Caco-2 (cell line): ENCODE measurements around the gene PLXNB2. TPM values are rescaled to one million over a fixed set of nuclear protein-coding genes. Genes with fewer than 3 reads are reported as not detected.

Experiments used
- BruUV-seq: library from RNA; stranded (reverse); fragments of 400-500 nt; replicated peaks from 2 replicates; lab custom pipeline; 2021; lab: Mats Ljungman, UMichigan
- CTCF ChIA-PET: fragments of 300-600 bp; sonication (Branson Sonifier 250); formaldehyde crosslinking; loops from one replicate; lab custom pipeline; 2022; ENCODE audit warnings: antibody characterized with exemption; lab: Charles Lee
- POLR2A ChIA-PET: fragments of 300-600 bp; sonication (Branson Sonifier 250); formaldehyde crosslinking; loops from one replicate; lab custom pipeline; 2022; ENCODE audit warnings: antibody characterized with exemption; lab: Charles Lee
- DNase-seq, 2 experiments: peaks; one replicate each; pipeline versions ENCODE4 v3.0.0 to v3.0.0-alpha.2; 2020 to 2022
- H3K27me3 ChIP-seq: replicated peaks from 2 replicates; pipeline ENCODE4 v1.6.0; 2011; ENCODE audit warnings: low read length; ENCODE audit not compliant: control insufficient read depth, insufficient read depth
- H3K36me3 ChIP-seq: 2 replicates; pipeline ENCODE4 v1.5.1; 2011; ENCODE audit warnings: low read length; ENCODE audit not compliant: control insufficient read depth, insufficient read depth
- H3K4me1 ChIP-seq: fragments of 250-450 bp; sonication (Bioruptor Pico); 2 replicates; pipeline ENCODE4 v1.5.1; 2020; ENCODE audit warnings: mild to moderate bottlenecking
- H3K4me3 ChIP-seq: 2 replicates; pipeline ENCODE4 v1.5.1; 2011; ENCODE audit warnings: low read depth, mild to moderate bottlenecking, control low read depth, low read length
- H3K9me3 ChIP-seq: fragments of 250-450 bp; sonication (Bioruptor Pico); 2 replicates; pipeline ENCODE4 v1.5.1; 2020; ENCODE audit warnings: mild to moderate bottlenecking, moderate library complexity
- H3K27ac Mint-ChIP-seq: one replicate; pipeline ENCODE4 v1.8.0; 2022; ENCODE audit warnings: mixed read lengths; ENCODE audit not compliant: unreplicated experiment
- H3K27me3 Mint-ChIP-seq: one replicate; pipeline ENCODE4 v1.8.0; 2022; ENCODE audit warnings: mixed read lengths; ENCODE audit not compliant: insufficient read depth, unreplicated experiment
- H3K36me3 Mint-ChIP-seq: one replicate; pipeline ENCODE4 v1.8.0; 2022; ENCODE audit warnings: mild to moderate bottlenecking, mixed read lengths; ENCODE audit not compliant: insufficient read depth, unreplicated experiment
- H3K4me1 Mint-ChIP-seq: one replicate; pipeline ENCODE4 v1.8.0; 2022; ENCODE audit warnings: low read depth, mixed read lengths; ENCODE audit not compliant: unreplicated experiment
- H3K4me3 Mint-ChIP-seq: one replicate; pipeline ENCODE4 v1.8.0; 2022; ENCODE audit warnings: mild to moderate bottlenecking, moderate library complexity, mixed read lengths; ENCODE audit not compliant: unreplicated experiment
- H3K9me3 Mint-ChIP-seq: one replicate; pipeline ENCODE4 v1.8.0; 2022; ENCODE audit warnings: mixed read lengths; ENCODE audit not compliant: unreplicated experiment
- CTCF ChIP-seq, 2 experiments: fragments of 200-600 bp in 1 of 2; IDR thresholded peaks; 1 replicate in 1 of 2; 2 replicates in 1 of 2; pipeline versions ENCODE4 v1.5.1 to v1.8.0; 2011 to 2022; ENCODE audit warnings: antibody characterized with exemption in 1 of 2, control low read depth in 1 of 2, inconsistent platforms in 1 of 2, low read depth in 1 of 2, low read length in 1 of 2, mild to moderate bottlenecking in 1 of 2, moderate library complexity in 1 of 2; ENCODE audit not compliant: insufficient read depth in 1 of 2, severe bottlenecking in 1 of 2, unreplicated experiment in 1 of 2
- intact Hi-C: fragments of 100-400 bp; cut with micrococcal nuclease; formaldehyde crosslinking; loops from one replicate; pipeline ENCODE4 v1.10.0; 2022; ENCODE audit not compliant: unreplicated experiment
- total RNA-seq: library from RNA; stranded (reverse); gene quantifications from 2 replicates; pipeline ENCODE4 v1.2.3, GENCODE V29; 2022

PLXNB2 gene
- total RNA-seq, 1 experiment from 2014 or later, result 260 TPM

DNA sequence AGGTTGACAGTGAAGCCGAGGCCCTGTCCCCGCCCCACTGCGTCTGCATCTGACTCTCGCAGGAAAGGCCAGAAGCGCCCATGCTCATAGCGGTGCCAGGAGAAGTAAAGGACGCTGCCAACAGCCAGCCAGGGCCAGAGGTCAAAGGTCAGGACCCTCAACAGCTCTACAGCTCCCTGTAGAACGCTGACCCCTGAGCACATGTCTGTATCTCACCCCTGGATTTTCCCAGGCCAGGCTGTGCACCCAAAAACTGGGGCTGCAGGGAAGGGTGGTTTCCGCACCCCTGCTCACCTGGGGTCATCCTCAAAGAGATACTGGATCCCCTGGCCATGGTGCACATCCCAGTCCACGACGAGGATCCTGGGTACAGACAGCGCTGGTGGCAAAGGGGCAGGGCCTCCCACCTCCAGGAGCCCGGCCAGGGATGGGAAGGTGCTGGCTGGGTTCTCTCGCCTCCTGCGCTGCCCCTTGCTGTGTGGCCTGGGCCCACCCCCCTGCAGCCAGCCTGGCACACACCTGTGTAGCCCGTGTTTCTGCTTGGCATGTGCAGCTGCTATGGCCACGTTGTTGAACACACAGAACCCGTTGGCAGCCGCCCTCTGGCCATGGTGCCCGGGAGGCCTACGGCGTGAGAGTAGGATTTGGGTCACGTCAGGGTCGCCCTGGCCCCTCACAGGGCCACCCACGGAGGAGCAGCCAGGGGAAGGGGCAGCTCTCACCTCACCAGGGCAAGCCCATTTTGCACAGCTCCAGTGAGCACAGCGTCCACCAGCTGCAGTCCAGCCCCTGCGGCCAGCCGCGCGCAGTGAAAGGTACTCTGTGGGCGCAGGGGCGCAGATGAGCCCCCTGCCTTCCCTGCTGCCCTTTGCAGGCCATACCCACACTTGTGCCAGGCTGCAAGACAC is 57.9 kb downstream of the PLXNB2 start:
- BruUV-seq, result no TSS peak
- H3K36me3 ChIP-seq, result peaks cover 9% of the 10 kb centered on the region; the same call in 1 of the 2 replicates
- POLR2A ChIA-PET, result no interaction called here
- no peaks in the 10 kb centered on the region for H3K27me3 ChIP-seq
- CTCF ChIA-PET, result interaction anchor here (1.4 kb wide), 1 partner anchor 276 kb away, joined by 3 read pairs; the partner anchor contains the start of gene SCO2
- H3K4me1 ChIP-seq, result peaks cover 26% of the 10 kb centered on the region
- intact Hi-C loops, result no loop called here
- TF ChIP-seq CTCF (IDR thresholded peaks at IDR 0.05; ENCODE audit: insufficient read depth in 1 of 2, low read depth in 1 of 2, low read length in 1 of 2, severe bottlenecking in 1 of 2, unreplicated experiment in 1 of 2), result no peak
- no peak overlapping the region for H3K27ac Mint-ChIP-seq
- no peaks in the 10 kb centered on the region for H3K27me3 Mint-ChIP-seq
- H3K4me3 Mint-ChIP-seq, result peak overlapping the region; percentile 76
- H3K36me3 Mint-ChIP-seq, result peaks cover 49% of the 10 kb centered on the region
- no peaks in the 10 kb centered on the region for H3K9me3 Mint-ChIP-seq
- no peaks in the 10 kb centered on the region for H3K4me1 Mint-ChIP-seq
- H3K9me3 ChIP-seq, result no peaks in the 10 kb centered on the region
- peak overlapping the region; percentile 99 for H3K4me3 ChIP-seq
- no peak for DNase-seq

DNA sequence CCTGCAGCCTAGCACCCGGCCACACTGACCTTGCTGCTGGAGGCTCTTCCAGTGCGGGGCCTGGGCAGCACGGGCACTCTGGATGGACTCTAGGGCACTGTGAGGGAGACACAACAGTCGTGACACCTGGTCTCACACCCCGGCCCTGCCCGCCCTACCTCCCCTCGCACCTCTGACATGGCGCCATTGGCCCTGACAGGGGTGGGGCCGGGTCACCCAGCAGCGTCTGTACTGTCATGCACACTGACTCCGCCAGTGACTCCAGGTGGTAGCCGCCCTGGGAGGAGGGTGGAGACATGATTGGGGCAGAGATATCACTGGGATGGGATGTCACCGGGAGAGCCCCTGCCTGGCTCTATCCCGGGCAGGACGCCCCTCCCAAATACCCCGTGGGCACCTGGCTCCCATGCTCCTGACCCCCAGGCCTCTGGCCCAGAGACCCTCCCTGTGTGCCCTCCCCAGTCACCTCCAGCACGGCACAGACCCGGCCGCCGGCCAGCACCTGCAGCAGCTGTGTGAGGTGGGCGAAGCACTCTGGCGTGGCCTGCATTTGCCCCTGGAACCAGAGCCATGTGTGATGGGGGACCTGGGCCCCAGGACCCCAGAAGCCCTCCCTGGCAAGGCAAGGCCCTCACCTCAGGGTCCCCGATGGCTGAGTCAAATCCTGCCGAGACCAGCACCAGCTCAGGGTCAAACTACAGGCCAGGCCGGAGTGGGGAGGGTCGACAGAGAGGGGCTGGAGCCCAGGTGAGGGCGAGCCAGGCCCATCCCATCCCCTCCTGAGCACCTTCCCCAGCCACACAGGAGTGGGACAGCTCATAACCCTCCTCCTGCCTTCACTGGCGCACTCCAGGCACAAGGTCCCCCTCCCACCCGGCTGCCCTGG is 59.0 kb downstream of the PLXNB2 start:
- POLR2A ChIA-PET, result no interaction called here

More for the DNA sequence above, 59.0 kb downstream of the PLXNB2 start:
- H3K27me3 Mint-ChIP-seq, result no peaks in the 10 kb centered on the region
- Histone ChIP-seq H3K4me3 (no peak overlapping the region), H3K36me3 (peaks cover 9% of the 10 kb centered on the region; the same call in 1 of the 2 replicates), H3K27me3 (no peaks in the 10 kb centered on the region), H3K9me3 (no peaks in the 10 kb centered on the region), H3K4me1 (peaks cover 26% of the 10 kb centered on the region)
- DNase-seq, result no peak
- no peak for TF ChIP-seq CTCF (IDR thresholded peaks at IDR 0.05; ENCODE audit: insufficient read depth in 1 of 2, low read depth in 1 of 2, low read length in 1 of 2, severe bottlenecking in 1 of 2, unreplicated experiment in 1 of 2)
- peaks cover 56% of the 10 kb centered on the region for H3K36me3 Mint-ChIP-seq
- no peaks in the 10 kb centered on the region for H3K4me1 Mint-ChIP-seq
- CTCF ChIA-PET, result no interaction called here
- H3K9me3 Mint-ChIP-seq, result no peaks in the 10 kb centered on the region
- no TSS peak for BruUV-seq
- no peak overlapping the region for H3K4me3 Mint-ChIP-seq
- intact Hi-C loops, result no loop called here
- H3K27ac Mint-ChIP-seq, result no peak overlapping the region
